ENCODE measurements around the gene KRT1. TPM values are rescaled to one million over a fixed set of nuclear protein-coding genes. Genes with fewer than 3 reads are reported as not detected.

The KRT1 gene
- total RNA-seq, 1 donor from 2014 or later: not detected

- no peak for TF ChIP-seq CTCF (IDR thresholded peaks at IDR 0.05)
- Mint-ChIP-seq H3K36me3 (ENCODE audit: low read depth) (no peaks in the 10 kb centered on the region), H3K27me3 (ENCODE audit: low read depth) (peaks cover 63% of the 10 kb centered on the region), H3K4me1 (ENCODE audit: low read depth) (no peaks in the 10 kb centered on the region), H3K9me3 (ENCODE audit: low read depth) (no peaks in the 10 kb centered on the region), H3K4me3 (ENCODE audit: unreplicated experiment) (no peak overlapping the region), H3K27ac (ENCODE audit: unreplicated experiment) (no peak overlapping the region)
- DNase-seq (ENCODE audit: low spot score): no peak
Observed at GRCh38 chr12:52644078-52644415, 36.2 kb downstream of the KRT1 start.

GRCh38 chr12:52643233-52644077 is 36.8 kb downstream of the KRT1 start:
- H3K27ac Mint-ChIP-seq (ENCODE audit: unreplicated experiment): no peak overlapping the region
- no peaks in the 10 kb centered on the region for H3K9me3 Mint-ChIP-seq (ENCODE audit: low read depth)
- no peak for DNase-seq (ENCODE audit: low spot score)
- no peaks in the 10 kb centered on the region for H3K4me1 Mint-ChIP-seq (ENCODE audit: low read depth)
- no peak overlapping the region for H3K4me3 Mint-ChIP-seq (ENCODE audit: unreplicated experiment)
- peaks cover 67% of the 10 kb centered on the region for H3K27me3 Mint-ChIP-seq (ENCODE audit: low read depth)
- no peak for TF ChIP-seq CTCF (IDR thresholded peaks at IDR 0.05)
- H3K36me3 Mint-ChIP-seq (ENCODE audit: low read depth): no peaks in the 10 kb centered on the region

- H3K27me3 Mint-ChIP-seq (ENCODE audit: low read depth): peaks cover 73% of the 10 kb centered on the region
- no peak overlapping the region for H3K4me3 Mint-ChIP-seq (ENCODE audit: unreplicated experiment)
- DNase-seq (ENCODE audit: low spot score): no peak
- no peaks in the 10 kb centered on the region for H3K36me3 Mint-ChIP-seq (ENCODE audit: low read depth)
- no peaks in the 10 kb centered on the region for H3K9me3 Mint-ChIP-seq (ENCODE audit: low read depth)
- no peak overlapping the region for H3K27ac Mint-ChIP-seq (ENCODE audit: unreplicated experiment)
- TF ChIP-seq CTCF (IDR thresholded peaks at IDR 0.05): no peak
- no peaks in the 10 kb centered on the region for H3K4me1 Mint-ChIP-seq (ENCODE audit: low read depth)
Observed at GRCh38 chr12:52641468-52641867, 38.7 kb downstream of the KRT1 start.

GRCh38 chr12:52637299-52637698 is 42.9 kb downstream of the KRT1 start:
- H3K4me3 Mint-ChIP-seq (ENCODE audit: unreplicated experiment): no peak overlapping the region
- DNase-seq (ENCODE audit: low spot score): no peak
- no peak overlapping the region for H3K27ac Mint-ChIP-seq (ENCODE audit: unreplicated experiment)
- H3K4me1 Mint-ChIP-seq (ENCODE audit: low read depth): no peaks in the 10 kb centered on the region
- no peaks in the 10 kb centered on the region for H3K36me3 Mint-ChIP-seq (ENCODE audit: low read depth)
- H3K9me3 Mint-ChIP-seq (ENCODE audit: low read depth): no peaks in the 10 kb centered on the region
- peaks cover 56% of the 10 kb centered on the region for H3K27me3 Mint-ChIP-seq (ENCODE audit: low read depth)
- TF ChIP-seq CTCF (IDR thresholded peaks at IDR 0.05): no peak

GRCh38 chr12:52636592-52637258 is 43.5 kb downstream of the KRT1 start:
- no peak for DNase-seq (ENCODE audit: low spot score)
- no peak for TF ChIP-seq CTCF (IDR thresholded peaks at IDR 0.05)
- H3K4me1 Mint-ChIP-seq (ENCODE audit: low read depth): no peaks in the 10 kb centered on the region
- H3K36me3 Mint-ChIP-seq (ENCODE audit: low read depth): no peaks in the 10 kb centered on the region
- peaks cover 57% of the 10 kb centered on the region for H3K27me3 Mint-ChIP-seq (ENCODE audit: low read depth)
- H3K4me3 Mint-ChIP-seq (ENCODE audit: unreplicated experiment): no peak overlapping the region
- H3K27ac Mint-ChIP-seq (ENCODE audit: unreplicated experiment): no peak overlapping the region
- H3K9me3 Mint-ChIP-seq (ENCODE audit: low read depth): no peaks in the 10 kb centered on the region

Measured in chondrocyte (in vitro differentiated cells).